Measurements from ENCODE around the gene VPS13D. TPM values are rescaled to one million over a fixed set of nuclear protein-coding genes. Genes with fewer than 3 reads are reported as not detected.

Gene VPS13D
- total RNA-seq, 1 donor from 2014 or later: 28.3 TPM

GRCh38 chr1:12529640-12530174 is 299.9 kb downstream of the VPS13D start:
- TF ChIP-seq CTCF (IDR thresholded peaks at IDR 0.05): no peak
- Histone ChIP-seq H3K9me3 (no peaks in the 10 kb centered on the region), H3K36me3 (no peaks in the 10 kb centered on the region), H3K4me3 (no peak overlapping the region), H3K4me1 (peaks cover 3 to 5% of the 10 kb centered on the region in 2 donors), H3K27ac (no peak overlapping the region), H3K27me3 (no peaks in the 10 kb centered on the region)
- intact Hi-C loops (cut with DNase I): no loop called here
- no peak for DNase-seq (ENCODE audit: low spot score in 2 of 2)

GRCh38 chr1:12530462-12531178 is 300.8 kb downstream of the VPS13D start:
- H3K27ac ChIP-seq: no peak overlapping the region
- peaks cover 3 to 5% of the 10 kb centered on the region in 2 donors for H3K4me1 ChIP-seq
- H3K9me3 ChIP-seq: peaks cover 0 to 3% of the 10 kb centered on the region in 2 donors
- no peaks in the 10 kb centered on the region for H3K27me3 ChIP-seq
- H3K4me3 ChIP-seq: no peak overlapping the region
- no peak for DNase-seq (ENCODE audit: low spot score in 2 of 2)
- no peak for TF ChIP-seq CTCF (IDR thresholded peaks at IDR 0.05)
- intact Hi-C loops (cut with DNase I): no loop called here
- no peaks in the 10 kb centered on the region for H3K36me3 ChIP-seq

DNA sequence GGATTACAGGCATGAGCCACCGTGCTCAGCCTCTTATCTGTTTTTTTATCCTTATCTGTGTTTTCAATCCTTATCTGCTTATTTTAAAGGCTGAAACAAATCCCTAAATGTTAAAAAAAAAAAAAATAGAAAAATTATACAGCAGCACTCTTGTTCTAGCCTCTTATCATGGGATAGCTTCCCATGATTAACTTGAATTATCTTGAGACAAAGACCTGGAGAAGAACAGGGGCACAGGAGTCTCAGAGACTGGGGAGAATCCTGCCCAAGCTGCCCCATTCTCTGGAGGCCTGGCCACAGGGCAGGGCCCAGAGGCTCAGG is 301.3 kb downstream of the VPS13D start:
- H3K4me3 ChIP-seq: no peak overlapping the region
- H3K4me1 ChIP-seq: peaks cover 3 to 5% of the 10 kb centered on the region in 2 donors
- intact Hi-C loops (cut with DNase I): no loop called here
- H3K36me3 ChIP-seq: no peaks in the 10 kb centered on the region
- no peak for DNase-seq (ENCODE audit: low spot score in 2 of 2)
- H3K27ac ChIP-seq: no peak overlapping the region
- no peaks in the 10 kb centered on the region for H3K27me3 ChIP-seq
- no peak for TF ChIP-seq CTCF (IDR thresholded peaks at IDR 0.05)
- H3K9me3 ChIP-seq: peaks cover 0 to 8% of the 10 kb centered on the region in 2 donors

DNA sequence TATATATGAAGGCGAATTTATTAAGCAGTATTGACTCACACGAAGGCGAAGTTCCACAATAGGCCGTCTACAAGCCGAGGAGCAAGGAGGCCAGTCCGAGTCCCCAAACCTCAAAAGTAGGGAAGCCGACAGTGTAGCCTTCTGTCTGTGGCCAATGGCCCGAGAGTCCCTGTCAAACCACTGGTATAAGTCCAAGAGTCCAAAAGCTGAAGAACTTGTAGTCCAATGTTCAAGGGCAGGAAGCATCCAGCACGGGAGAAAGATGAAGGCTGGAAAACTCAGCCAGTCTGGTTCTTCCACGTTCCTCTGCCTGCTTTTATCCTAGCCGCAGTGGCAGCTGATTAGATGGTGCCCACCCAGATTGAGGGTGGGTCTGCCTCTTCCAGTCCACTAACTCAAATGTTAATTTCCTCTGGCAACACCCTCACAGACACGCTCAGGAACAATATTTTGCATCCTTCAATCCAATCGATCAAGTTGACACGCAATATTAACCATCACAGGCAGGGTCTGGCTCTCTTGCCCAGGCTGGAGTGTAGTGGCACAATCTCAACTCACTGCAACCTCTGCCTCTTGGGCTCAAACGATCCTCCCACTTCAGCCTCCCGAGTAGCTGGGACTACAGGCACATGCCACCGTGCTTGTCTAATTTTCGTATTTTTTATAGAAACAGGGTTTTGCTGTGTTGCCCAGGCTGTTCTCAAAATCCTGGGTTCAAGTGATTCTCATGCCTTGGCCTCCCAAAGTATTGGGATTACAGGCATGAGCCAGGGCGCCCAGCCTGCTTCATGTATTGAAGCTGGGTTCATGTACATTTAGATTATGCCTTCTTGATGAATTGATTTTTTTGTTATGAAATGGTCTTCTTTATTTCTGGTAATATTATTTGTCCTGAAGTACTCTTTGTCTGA is 302.8 kb downstream of the VPS13D start:
- DNase-seq (ENCODE audit: low spot score in 2 of 2): no peak
- Histone ChIP-seq H3K4me1 (peaks cover 3 to 5% of the 10 kb centered on the region in 2 donors), H3K36me3 (no peaks in the 10 kb centered on the region), H3K9me3 (peaks cover 0 to 13% of the 10 kb centered on the region in 2 donors), H3K27ac (no peak overlapping the region), H3K4me3 (no peak overlapping the region), H3K27me3 (no peaks in the 10 kb centered on the region)
- intact Hi-C loops (cut with DNase I): no loop called here
- TF ChIP-seq CTCF (IDR thresholded peaks at IDR 0.05): no peak

GRCh38 chr1:12536023-12536639 is 306.3 kb downstream of the VPS13D start:
- DNase-seq (ENCODE audit: low spot score in 2 of 2): no peak
- Histone ChIP-seq H3K4me1 (peaks cover 6 to 17% of the 10 kb centered on the region in 2 donors), H3K9me3 (peaks cover 0 to 13% of the 10 kb centered on the region in 2 donors), H3K4me3 (no peak overlapping the region), H3K36me3 (no peaks in the 10 kb centered on the region), H3K27me3 (no peaks in the 10 kb centered on the region), H3K27ac (no peak overlapping the region)
- intact Hi-C loops (cut with DNase I): no loop called here
- no peak for TF ChIP-seq CTCF (IDR thresholded peaks at IDR 0.05)
